Astrocyte (in vitro differentiated cells and primary cell): Measurements from ENCODE around the gene PDK3.

ENCODE experiments used
- CTCF ChIP-seq: IDR thresholded peaks from 2 replicates; pipeline ENCODE4 v1.5.1; 2011; ENCODE audit warnings: low read depth, mild to moderate bottlenecking, inconsistent platforms, low read length, moderate library complexity; ENCODE audit not compliant: insufficient read depth
- EZH2 ChIP-seq: IDR thresholded peaks from 2 replicates; pipeline ENCODE4 v1.6.1; 2012; ENCODE audit warnings: mild to moderate bottlenecking, low read length, inconsistent platforms; ENCODE audit not compliant: insufficient read depth

- TF ChIP-seq EZH2 (no peak), CTCF (no peak)
These were observed 110.4 kb downstream of the PDK3 start for GRCh38 chrX:24575496-24575895.
